ENCODE data around the gene RAD51B.

Gene RAD51B

GRCh38 chr14:68707482-68707881 is 887.9 kb downstream of the RAD51B start:
- DNase-seq, result no peak

GRCh38 chr14:68708343-68708742 is 888.8 kb downstream of the RAD51B start:
- DNase-seq, result no peak

- DNase-seq, result no peak
These were observed 889.4 kb downstream of the RAD51B start for GRCh38 chr14:68709007-68709406.

- DNase-seq, result no peak
These were observed 891.2 kb downstream of the RAD51B start for GRCh38 chr14:68710776-68711175.

- DNase-seq, result no peak
These were observed 892.2 kb downstream of the RAD51B start for GRCh38 chr14:68711561-68712309.

- no peak for DNase-seq
These were observed 893.3 kb downstream of the RAD51B start for GRCh38 chr14:68712703-68713370.

- DNase-seq, result no peak
These were observed 894.2 kb downstream of the RAD51B start for GRCh38 chr14:68713782-68714181.

- DNase-seq, result no peak
These were observed 895.7 kb downstream of the RAD51B start for GRCh38 chr14:68714991-68715924.

GRCh38 chr14:68716698-68717097 is 897.1 kb downstream of the RAD51B start:
- DNase-seq, result no peak

GRCh38 chr14:68718023-68718990 is 898.7 kb downstream of the RAD51B start:
- DNase-seq, result no peak

GRCh38 chr14:68719634-68720384 is 900.2 kb downstream of the RAD51B start:
- DNase-seq, result no peak

GRCh38 chr14:68722186-68722585 is 902.6 kb downstream of the RAD51B start:
- DNase-seq, result no peak

GRCh38 chr14:68722968-68723566 is 903.5 kb downstream of the RAD51B start:
- no peak for DNase-seq

GRCh38 chr14:68723808-68724268 is 904.3 kb downstream of the RAD51B start:
- DNase-seq, result no peak

GRCh38 chr14:68724914-68725313 is 905.3 kb downstream of the RAD51B start:
- no peak for DNase-seq

- DNase-seq, result no peak
These were observed 906.6 kb downstream of the RAD51B start for GRCh38 chr14:68726093-68726695.

- no peak for DNase-seq
These were observed 907.9 kb downstream of the RAD51B start for GRCh38 chr14:68727315-68728047.

GRCh38 chr14:68728342-68729106 is 908.9 kb downstream of the RAD51B start:
- DNase-seq, result no peak

GRCh38 chr14:68729556-68729955 is 910.0 kb downstream of the RAD51B start:
- DNase-seq, result no peak

Data from NCI-H2107 (cell line).